IPS-NIHi11 (cell line): ENCODE data around the gene OXLD1.

Source experiments
- DNase-seq: peaks from one replicate; pipeline ENCODE4 v3.0.0; 2012; ENCODE audit warnings: mixed read lengths, low spot score

OXLD1 gene

GRCh38 chr17:81702934-81703746 lies 36.7 kb upstream of the OXLD1 start, which contains the start of gene MRPL12:
Gene MRPL12 (plus strand): TSS chr17:81703367. CDS start chr17:81703502, 135 bp downstream.
- DNase-seq: peak; percentile 98

GRCh38 chr17:81701288-81702071 lies 35.1 kb upstream of the OXLD1 start:
- no peak for DNase-seq

- DNase-seq: no peak
Observed at GRCh38 chr17:81700353-81701287, 34.2 kb upstream of the OXLD1 start.

- no peak for DNase-seq
Observed at GRCh38 chr17:81697261-81698044, 31.0 kb upstream of the OXLD1 start.

- DNase-seq: no peak
Observed at GRCh38 chr17:81696218-81696941, 30.0 kb upstream of the OXLD1 start.

- DNase-seq: no peak
Observed at GRCh38 chr17:81695801-81696200, 29.4 kb upstream of the OXLD1 start.

GRCh38 chr17:81695211-81695610 lies 28.8 kb upstream of the OXLD1 start:
- no peak for DNase-seq

- DNase-seq: no peak
Observed at GRCh38 chr17:81694810-81695209, 28.4 kb upstream of the OXLD1 start.

- peak; percentile 79 for DNase-seq
Observed at GRCh38 chr17:81693509-81694210, 27.3 kb upstream of the OXLD1 start.

- no peak for DNase-seq
Observed at GRCh38 chr17:81691608-81692007, 25.2 kb upstream of the OXLD1 start.

- peak; percentile 9 for DNase-seq
Observed at GRCh38 chr17:81691196-81691595, 24.8 kb upstream of the OXLD1 start.

- no peak for DNase-seq
Observed at GRCh38 chr17:81690549-81690948, 24.1 kb upstream of the OXLD1 start.

GRCh38 chr17:81690066-81690465 lies 23.7 kb upstream of the OXLD1 start:
- peak; percentile 9 for DNase-seq

- DNase-seq: no peak
Observed at GRCh38 chr17:81688616-81689015, 22.2 kb upstream of the OXLD1 start.

GRCh38 chr17:81687770-81688541 lies 21.6 kb upstream of the OXLD1 start:
- peak; percentile 11 for DNase-seq

GRCh38 chr17:81686614-81687013 lies 20.2 kb upstream of the OXLD1 start:
- DNase-seq: no peak

GRCh38 chr17:81685108-81685507 lies 18.7 kb upstream of the OXLD1 start:
- no peak for DNase-seq

GRCh38 chr17:81684442-81684911 lies 18.1 kb upstream of the OXLD1 start:
- DNase-seq: no peak
